Esophagus squamous epithelium (tissue), 5 donors: ENCODE measurements around the gene CDRT4. TPM values are rescaled to one million over a fixed set of nuclear protein-coding genes. Genes with fewer than 3 reads are reported as not detected.
A peak's percentile ranks its signal among the peaks of the same experiment; 100 is the strongest.

Experiments used
- DNase-seq: peaks from one replicate; lab custom pipeline; 2025; lab: John Stamatoyannopoulos, UW
- H3K27ac ChIP-seq, 4 donors: fragments of 200-600 bp; sonication (generic); one replicate each; pipeline ENCODE4 v1.5.1; 2016 to 2019; ENCODE audit warnings: mild to moderate bottlenecking in 1 of 4
- H3K27me3 ChIP-seq, 4 donors: fragments of 200-600 bp; sonication (generic); 1 replicate in 3 of 4; 2 replicates in 1 of 4; pipeline versions ENCODE4 v1.5.1 to v1.6.0; 2017 to 2021; ENCODE audit warnings: antibody characterized with exemption in 1 of 4
- H3K36me3 ChIP-seq, 3 donors: fragments of 200-600 bp; sonication (generic); one replicate each; pipeline ENCODE4 v1.5.1; 2016 to 2019
- H3K4me1 ChIP-seq, 3 donors: fragments of 200-600 bp; sonication (generic); one replicate each; pipeline ENCODE4 v1.5.1; 2017 to 2019
- H3K4me3 ChIP-seq, 4 donors: fragments of 200-600 bp; sonication (generic); 1 replicate in 3 of 4; 2 replicates in 1 of 4; pipeline ENCODE4 v1.5.1; 2016 to 2019; ENCODE audit warnings: mild to moderate bottlenecking in 2 of 4, moderate library complexity in 1 of 4
- H3K9me3 ChIP-seq, 3 donors: fragments of 200-600 bp; sonication (generic); one replicate each; pipeline ENCODE4 v1.5.1; 2016 to 2019
- CTCF ChIP-seq, 6 experiments: fragments of 450-650 bp in 4 of 6; fragments of 200-600 bp in 2 of 6; sonication (generic) in 2 of 6; IDR thresholded peaks; one replicate each; pipeline ENCODE4 v1.5.1; 2016 to 2019; ENCODE audit warnings: antibody characterized with exemption in 6 of 6, mild to moderate bottlenecking in 4 of 6, moderate library complexity in 4 of 6
- POLR2A ChIP-seq, 4 donors: fragments of 450-650 bp; IDR thresholded peaks; one replicate each; pipeline ENCODE4 v1.6.1; 2017; ENCODE audit warnings: antibody characterized with exemption in 4 of 4, mild to moderate bottlenecking in 4 of 4, moderate library complexity in 3 of 4
- WGBS, 2 donors: methylation state at CpG; one replicate each; pipeline ENCODE4 v1.1.5; 2018; 5-methylcytosine and 5-hydroxymethylcytosine counted together
- intact Hi-C: fragments of 100-400 bp; cut with DNase I; formaldehyde crosslinking; loops from one replicate; pipeline ENCODE4 v1.15.0; 2022
- total RNA-seq, 4 donors: library from RNA; depleted of rRNA; stranded (reverse); fragments of >200 nt; gene quantifications; one replicate each; pipeline ENCODE4 v1.1.0, GENCODE V29; 2016
- donor health status: DM: yes; HTN: yes; CAD: no.

CDRT4 gene
- 1 to 10 TPM; 3.2 to 7.6 (median 3.8) TPM for total RNA-seq

- WGBS, 2 donors = 85 to 86% methylated on average over 3 of the region's 3 CpGs
- H3K4me1 ChIP-seq = peaks cover 0 to 22% (median 13%) of the 10 kb centered on the region in 3 donors
- no peak within 1 kb of the TSS for H3K4me3 ChIP-seq
- no peak within 1 kb of the TSS for H3K27ac ChIP-seq
- intact Hi-C loops = no loop called here
- H3K36me3 ChIP-seq = no peaks in the 10 kb centered on the region
- DNase-seq = no peak
- no peaks in the 10 kb centered on the region for H3K9me3 ChIP-seq
- H3K27me3 ChIP-seq = no peaks in the 10 kb centered on the region
- TF ChIP-seq CTCF (IDR thresholded peaks at IDR 0.05) (no peak), POLR2A (IDR thresholded peaks at IDR 0.05) (no peak)
Measured at GRCh38 chr17:15467592-15467991, at the start of gene CDRT4. Gene CDRT4, minus strand, starts transcription at chr17:15467621. Its CDS starts 27,383 bp downstream, at chr17:15440238.

- Histone ChIP-seq H3K36me3 (peaks cover 0 to 59% (median 7%) of the 10 kb centered on the region in 3 donors), H3K27ac (no peak overlapping the region), H3K27me3 (no peaks in the 10 kb centered on the region), H3K4me3 (no peak overlapping the region), H3K9me3 (no peaks in the 10 kb centered on the region), H3K4me1 (peaks cover 0 to 11% (median 10%) of the 10 kb centered on the region in 3 donors)
- no peak for DNase-seq
- intact Hi-C loops = no loop called here
- no peak for TF ChIP-seq POLR2A (IDR thresholded peaks at IDR 0.05)
- no peak for TF ChIP-seq CTCF (IDR thresholded peaks at IDR 0.05)
- 81 to 93% methylated on average over 8 of the region's 8 CpGs for WGBS, 2 donors
Measured at GRCh38 chr17:15516150-15516549, 48.7 kb upstream of the CDRT4 start.

GRCh38 chr17:15514469-15514868 is 47.0 kb upstream of the CDRT4 start:
- Histone ChIP-seq H3K36me3 (peaks cover 0 to 58% (median 7%) of the 10 kb centered on the region in 3 donors), H3K4me3 (no peak overlapping the region), H3K9me3 (no peaks in the 10 kb centered on the region), H3K4me1 (peaks cover 0 to 20% (median 10%) of the 10 kb centered on the region in 3 donors), H3K27ac (peak overlapping the region in 1 of 4 donors; percentile 60), H3K27me3 (no peaks in the 10 kb centered on the region)
- WGBS, 2 donors = 63 to 75% methylated on average over 2 of the region's 2 CpGs
- TF ChIP-seq POLR2A (IDR thresholded peaks at IDR 0.05) (no peak), CTCF (IDR thresholded peaks at IDR 0.05) (no peak)
- intact Hi-C loops = no loop called here
- no peak for DNase-seq

- DNase-seq = no peak
- H3K4me3 ChIP-seq = no peak overlapping the region
- H3K27ac ChIP-seq = peak overlapping the region in 3 of 4 donors; percentile 51 to 60 (median 60)
- peaks cover 0 to 20% (median 10%) of the 10 kb centered on the region in 3 donors for H3K4me1 ChIP-seq
- intact Hi-C loops = no loop called here
- no peaks in the 10 kb centered on the region for H3K27me3 ChIP-seq
- H3K9me3 ChIP-seq = no peaks in the 10 kb centered on the region
- WGBS, 2 donors = 71 to 73% methylated on average over 9 of the region's 9 CpGs
- no peak for TF ChIP-seq CTCF (IDR thresholded peaks at IDR 0.05)
- no peak for TF ChIP-seq POLR2A (IDR thresholded peaks at IDR 0.05)
- peaks cover 0 to 56% (median 7%) of the 10 kb centered on the region in 3 donors for H3K36me3 ChIP-seq
Measured at GRCh38 chr17:15513856-15514459, 46.5 kb upstream of the CDRT4 start.

GRCh38 chr17:15513058-15513791 is 45.8 kb upstream of the CDRT4 start:
- WGBS, 2 donors = 68% methylated on average over 5 to 6 of the region's 6 CpGs
- Histone ChIP-seq H3K27me3 (no peaks in the 10 kb centered on the region), H3K9me3 (no peaks in the 10 kb centered on the region), H3K4me1 (peaks cover 0 to 20% (median 10%) of the 10 kb centered on the region in 3 donors), H3K27ac (peak overlapping the region in 3 of 4 donors; percentile 51 to 60 (median 60)), H3K36me3 (peaks cover 0 to 51% (median 7%) of the 10 kb centered on the region in 3 donors), H3K4me3 (no peak overlapping the region)
- TF ChIP-seq CTCF (IDR thresholded peaks at IDR 0.05) (no peak), POLR2A (IDR thresholded peaks at IDR 0.05) (no peak)
- no peak for DNase-seq
- intact Hi-C loops = no loop called here
